Astrocyte of the spinal cord (primary cell): ENCODE data around the gene UQCC2.

Experiments
- DNase-seq: peaks from one replicate; pipeline ENCODE4 v3.0.0; 2011; ENCODE audit warnings: low read depth, low spot score
- H3K4me3 ChIP-seq: 2 replicates; pipeline ENCODE4 v1.5.1; 2011; ENCODE audit warnings: low read depth, mild to moderate bottlenecking, low read length, moderate library complexity
- in situ Hi-C: cut with HindIII; loops from 2 replicates; pipeline ENCODE4 v1.10.0; 2017; ENCODE audit warnings: low sequenced_read_pairs
- TF ChIP-seq, protein P1 (sequence below): IDR thresholded peaks from 2 replicates; pipeline ENCODE4 v1.5.1; 2012; ENCODE audit warnings: low read depth, mild to moderate bottlenecking, low read length, inconsistent platforms

UQCC2 gene

DNA sequence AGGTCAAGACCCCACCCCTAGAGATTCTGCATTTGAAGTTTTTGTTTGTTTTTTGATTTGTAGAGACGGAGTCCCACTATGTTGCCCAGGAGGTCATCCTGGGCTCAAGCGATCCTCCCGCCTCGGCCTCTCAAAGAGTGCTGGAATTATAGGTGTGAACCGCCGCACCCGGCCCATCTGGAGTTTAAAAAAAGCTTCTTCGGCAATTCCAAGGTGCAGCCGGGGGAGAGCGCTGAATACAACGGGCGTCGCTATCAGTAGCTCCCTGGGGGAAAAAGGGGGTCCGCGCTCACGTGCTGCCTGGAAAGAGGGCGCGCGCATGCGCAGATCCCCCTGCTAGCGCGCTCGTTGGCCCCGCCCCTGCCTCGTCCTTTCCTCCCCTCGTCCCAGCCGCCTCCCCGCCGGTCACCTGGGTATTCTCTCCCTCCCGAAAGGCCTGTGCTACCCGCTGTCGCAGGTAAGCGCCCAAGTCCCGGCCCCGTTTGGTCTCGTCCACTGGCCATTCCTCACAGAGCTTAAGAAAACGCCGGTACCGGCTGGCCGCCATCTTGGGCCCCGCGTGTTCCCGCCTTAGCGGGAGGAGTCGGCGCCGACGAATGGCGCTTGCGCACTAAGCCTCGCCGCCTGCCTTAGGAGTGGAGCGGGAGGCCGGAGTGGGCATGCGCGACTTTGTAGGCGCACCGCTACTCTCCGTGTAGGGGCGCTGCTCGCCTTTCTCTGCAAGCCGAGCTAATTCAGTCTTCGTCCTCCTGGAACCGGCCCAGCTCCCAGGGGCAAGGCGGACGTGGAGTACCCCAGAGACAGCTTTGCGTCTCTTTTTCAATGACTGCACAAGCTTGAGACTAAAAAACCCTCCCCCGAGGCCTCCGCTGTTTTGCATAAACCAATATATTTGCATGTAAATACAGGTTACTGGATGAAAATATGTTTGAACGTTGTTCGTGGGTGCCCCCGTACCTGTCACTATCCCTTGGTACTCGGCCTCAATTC lies at the start of gene UQCC2:
UQCC2 (minus strand) TSS at position 561 of the 990 bp plus-strand sequence; CDS start at position 547, 14 bp downstream.
- H3K4me3 ChIP-seq = peak within 1 kb of the TSS; percentile 88
- in situ Hi-C loops = no loop called here
- TF ChIP-seq, protein P1, sequence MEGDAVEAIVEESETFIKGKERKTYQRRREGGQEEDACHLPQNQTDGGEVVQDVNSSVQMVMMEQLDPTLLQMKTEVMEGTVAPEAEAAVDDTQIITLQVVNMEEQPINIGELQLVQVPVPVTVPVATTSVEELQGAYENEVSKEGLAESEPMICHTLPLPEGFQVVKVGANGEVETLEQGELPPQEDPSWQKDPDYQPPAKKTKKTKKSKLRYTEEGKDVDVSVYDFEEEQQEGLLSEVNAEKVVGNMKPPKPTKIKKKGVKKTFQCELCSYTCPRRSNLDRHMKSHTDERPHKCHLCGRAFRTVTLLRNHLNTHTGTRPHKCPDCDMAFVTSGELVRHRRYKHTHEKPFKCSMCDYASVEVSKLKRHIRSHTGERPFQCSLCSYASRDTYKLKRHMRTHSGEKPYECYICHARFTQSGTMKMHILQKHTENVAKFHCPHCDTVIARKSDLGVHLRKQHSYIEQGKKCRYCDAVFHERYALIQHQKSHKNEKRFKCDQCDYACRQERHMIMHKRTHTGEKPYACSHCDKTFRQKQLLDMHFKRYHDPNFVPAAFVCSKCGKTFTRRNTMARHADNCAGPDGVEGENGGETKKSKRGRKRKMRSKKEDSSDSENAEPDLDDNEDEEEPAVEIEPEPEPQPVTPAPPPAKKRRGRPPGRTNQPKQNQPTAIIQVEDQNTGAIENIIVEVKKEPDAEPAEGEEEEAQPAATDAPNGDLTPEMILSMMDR = peak; percentile 75
- DNase-seq = peak; percentile 97

DNA sequence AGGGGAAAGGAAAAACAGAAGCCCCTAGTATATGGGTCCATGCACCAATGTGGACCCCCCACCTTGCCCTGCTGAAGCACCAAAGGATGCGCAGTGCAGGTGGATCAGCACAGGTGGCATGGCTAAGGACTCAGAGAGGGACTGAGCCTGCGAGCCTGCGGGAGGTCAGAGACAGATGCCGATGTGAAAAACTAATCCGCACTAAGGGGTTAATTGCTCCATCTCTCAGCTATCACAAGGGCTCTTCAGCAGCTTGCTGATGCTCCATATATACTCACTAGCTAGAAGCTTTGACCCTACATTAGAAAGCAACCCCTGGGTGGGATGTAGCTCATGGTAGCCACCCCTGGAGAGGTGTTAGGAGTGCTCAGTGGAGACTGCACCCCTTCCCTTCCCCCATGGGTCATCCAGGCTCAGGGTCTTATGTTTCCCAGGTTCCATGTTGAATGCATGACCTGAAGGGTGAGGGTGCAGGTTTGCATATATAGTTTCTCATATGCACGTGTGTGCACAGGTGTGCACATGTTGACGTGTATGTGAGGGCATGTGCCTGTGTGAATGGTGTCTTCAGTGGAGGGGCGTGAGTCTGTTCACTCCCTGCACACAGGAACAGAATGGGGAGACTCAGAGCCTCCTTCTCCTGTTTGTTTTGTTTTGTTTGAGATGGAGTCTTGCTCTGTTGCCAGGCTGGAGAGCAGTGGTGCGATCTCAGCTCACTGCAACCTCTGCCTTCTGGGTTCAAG lies 48.6 kb upstream of the UQCC2 start:
- H3K4me3 ChIP-seq = no peak overlapping the region

DNA sequence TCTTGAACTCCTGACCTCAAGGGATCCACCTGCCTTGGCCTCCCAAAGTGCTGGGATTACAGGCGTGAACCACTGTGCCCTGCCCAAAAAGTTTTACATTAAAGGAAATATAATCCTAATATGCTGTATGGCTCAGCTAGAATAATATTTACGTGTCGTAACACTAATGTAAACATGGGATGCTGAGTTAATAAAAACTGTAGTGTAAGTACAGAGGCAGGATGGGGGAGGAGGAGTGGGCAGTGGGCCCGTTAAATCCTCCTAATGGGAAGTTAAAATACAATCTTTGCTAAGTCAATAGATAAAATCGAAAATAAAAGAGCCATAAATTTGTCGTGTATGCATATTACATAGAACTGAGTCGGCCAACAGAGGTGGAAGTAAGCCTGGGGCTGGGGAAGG lies 47.3 kb upstream of the UQCC2 start:
- H3K4me3 ChIP-seq = no peak overlapping the region
- DNase-seq = no peak
- TF ChIP-seq, protein P1 = no peak
- in situ Hi-C loops = no loop called here

More for the DNA sequence above, 48.6 kb upstream of the UQCC2 start:
- no peak for DNase-seq
- TF ChIP-seq, protein P1 = no peak
- in situ Hi-C loops = no loop called here

DNA sequence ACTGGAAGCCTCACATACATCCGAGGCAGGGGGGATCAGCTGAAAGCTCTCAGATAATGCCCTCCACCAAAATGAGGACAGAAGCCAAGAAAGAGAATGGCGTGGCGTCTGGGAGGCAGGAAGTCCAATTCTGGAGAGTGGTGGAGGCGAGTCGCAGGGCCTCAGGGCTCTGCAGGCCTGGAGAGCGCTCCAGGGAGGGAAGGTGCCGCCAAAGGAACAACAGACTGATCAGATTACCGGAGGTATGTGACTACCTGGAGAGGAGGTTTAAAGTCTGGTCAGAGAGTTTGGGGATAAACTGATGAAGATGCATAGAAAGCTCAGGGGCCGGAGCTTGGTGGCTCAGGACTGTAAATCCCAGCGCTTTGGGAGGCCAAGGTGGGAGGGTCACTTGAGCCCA lies 46.4 kb upstream of the UQCC2 start:
- DNase-seq = no peak
- TF ChIP-seq, protein P1 = no peak
- no peak overlapping the region for H3K4me3 ChIP-seq
- in situ Hi-C loops = no loop called here

DNA sequence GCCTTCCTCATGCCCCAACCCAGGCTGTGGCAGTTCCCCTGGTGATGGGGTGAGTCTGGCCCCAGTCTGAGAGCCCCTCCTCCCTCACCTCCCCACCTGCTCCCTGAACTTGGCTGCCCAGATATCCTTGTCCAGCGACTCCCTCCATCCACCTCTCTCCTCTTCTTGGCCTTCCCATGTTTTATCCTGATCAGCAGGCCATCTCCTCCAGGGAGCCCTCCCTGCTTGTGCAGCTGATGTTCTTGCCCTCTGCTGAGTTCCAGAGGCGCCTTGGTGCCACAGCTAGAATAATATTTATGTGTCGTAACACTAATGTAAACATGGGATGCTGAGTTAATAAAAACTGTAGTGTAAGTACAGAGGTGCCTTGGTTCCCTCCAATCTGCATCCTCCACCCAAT lies 45.6 kb upstream of the UQCC2 start:
- in situ Hi-C loops = no loop called here
- no peak for DNase-seq
- no peak overlapping the region for H3K4me3 ChIP-seq
- TF ChIP-seq, protein P1 = no peak

DNA sequence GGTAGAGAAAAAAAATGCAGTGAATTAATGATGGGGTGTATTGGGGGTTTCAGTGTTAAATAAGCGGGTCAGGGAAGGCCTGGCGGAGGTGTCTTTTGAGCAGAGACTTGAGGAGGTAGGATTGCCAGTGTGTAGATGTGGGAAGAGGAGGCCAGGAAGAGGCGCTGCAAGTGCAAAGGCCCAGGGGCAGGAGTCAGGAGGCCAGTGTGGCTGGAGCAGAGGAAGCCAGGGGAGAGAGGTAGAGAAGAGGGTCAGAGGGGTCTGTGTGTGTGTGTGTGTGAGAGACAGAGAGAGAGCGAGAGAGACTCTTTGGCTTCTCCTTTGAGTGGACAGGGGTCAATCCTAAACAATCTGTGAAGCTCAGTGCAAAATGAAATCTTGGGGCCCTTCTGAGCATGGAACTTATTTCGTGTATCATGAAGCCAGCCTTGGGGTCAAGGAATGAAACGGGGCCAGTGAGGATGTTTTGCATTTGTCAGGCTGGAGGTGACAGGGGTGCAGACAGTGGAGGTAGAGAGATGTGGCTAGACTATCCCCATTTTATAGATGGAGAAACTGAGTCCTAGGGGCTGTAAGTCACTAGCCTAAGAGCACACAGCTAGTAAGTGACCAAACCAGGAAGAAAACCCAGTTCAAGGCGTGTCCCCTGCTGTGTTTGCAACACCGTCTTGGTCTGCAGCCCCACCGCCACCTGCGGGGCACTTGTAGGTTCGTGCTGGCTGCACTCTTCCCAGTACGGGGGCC lies 44.9 kb upstream of the UQCC2 start:
- H3K4me3 ChIP-seq = no peak overlapping the region
- no peak for DNase-seq
- TF ChIP-seq, protein P1 = no peak
- in situ Hi-C loops = no loop called here
